HEK293 (cell line): ENCODE results near the gene MELK.

Experiments used
- CTCF ChIP-seq: fragments of 450-650 bp; formaldehyde crosslinking; IDR thresholded peaks from 2 replicates; pipeline ENCODE4 v1.5.1; 2016; ENCODE audit warnings: missing biosample characterization, missing genetic modification characterization
- KLF7 ChIP-seq: fragments of 450-650 bp; formaldehyde crosslinking; IDR thresholded peaks from 2 replicates; pipeline ENCODE4 v1.5.1; 2016; ENCODE audit warnings: missing biosample characterization, missing genetic modification characterization, borderline replicate concordance
- KLF9 ChIP-seq: fragments of 450-650 bp; formaldehyde crosslinking; IDR thresholded peaks from 2 replicates; pipeline ENCODE4 v1.5.1; 2016; ENCODE audit warnings: missing biosample characterization, missing genetic modification characterization, low read depth
- MYNN ChIP-seq: fragments of 450-650 bp; formaldehyde crosslinking; IDR thresholded peaks from 2 replicates; pipeline ENCODE4 v1.5.1; 2016; ENCODE audit warnings: missing biosample characterization, missing genetic modification characterization, borderline replicate concordance
- REST ChIP-seq: fragments of 450-650 bp; formaldehyde crosslinking; IDR thresholded peaks from 2 replicates; pipeline ENCODE4 v1.5.1; 2016; ENCODE audit warnings: missing biosample characterization, missing genetic modification characterization
- WT1 ChIP-seq: fragments of 450-650 bp; formaldehyde crosslinking; IDR thresholded peaks from 2 replicates; pipeline ENCODE4 v1.5.1; 2016; ENCODE audit warnings: missing biosample characterization, missing genetic modification characterization
- ZNF175 ChIP-seq: fragments of 450-650 bp; formaldehyde crosslinking; IDR thresholded peaks from 2 replicates; pipeline ENCODE4 v1.5.1; 2016; ENCODE audit warnings: missing biosample characterization, missing genetic modification characterization
- ZNF629 ChIP-seq: fragments of 450-650 bp; formaldehyde crosslinking; IDR thresholded peaks from 2 replicates; pipeline ENCODE4 v1.5.1; 2017; ENCODE audit warnings: missing biosample characterization, missing genetic modification characterization
- ZNF645 ChIP-seq: fragments of 450-650 bp; formaldehyde crosslinking; IDR thresholded peaks from 2 replicates; pipeline ENCODE4; 2016; ENCODE audit warnings: missing biosample characterization, missing genetic modification characterization
- TF ChIP-seq, protein P1 (sequence below): fragments of 450-650 bp; formaldehyde crosslinking; IDR thresholded peaks from 2 replicates; pipeline ENCODE4 v1.5.1; 2016; ENCODE audit warnings: missing biosample characterization, missing genetic modification characterization
- TF ChIP-seq, protein P2 (sequence below): fragments of 450-650 bp; formaldehyde crosslinking; IDR thresholded peaks from 2 replicates; pipeline ENCODE4 v1.5.1; 2017; ENCODE audit warnings: missing biosample characterization, missing genetic modification characterization

GRCh38 chr9:36603006-36603405, 30.3 kb downstream of the MELK start:
- no peak for TF ChIP-seq KLF7 (tag by site-specific recombination)
- TF ChIP-seq, protein P1, sequence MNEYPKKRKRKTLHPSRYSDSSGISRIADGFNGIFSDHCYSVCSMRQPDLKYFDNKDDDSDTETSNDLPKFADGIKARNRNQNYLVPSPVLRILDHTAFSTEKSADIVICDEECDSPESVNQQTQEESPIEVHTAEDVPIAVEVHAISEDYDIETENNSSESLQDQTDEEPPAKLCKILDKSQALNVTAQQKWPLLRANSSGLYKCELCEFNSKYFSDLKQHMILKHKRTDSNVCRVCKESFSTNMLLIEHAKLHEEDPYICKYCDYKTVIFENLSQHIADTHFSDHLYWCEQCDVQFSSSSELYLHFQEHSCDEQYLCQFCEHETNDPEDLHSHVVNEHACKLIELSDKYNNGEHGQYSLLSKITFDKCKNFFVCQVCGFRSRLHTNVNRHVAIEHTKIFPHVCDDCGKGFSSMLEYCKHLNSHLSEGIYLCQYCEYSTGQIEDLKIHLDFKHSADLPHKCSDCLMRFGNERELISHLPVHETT (tag by site-specific recombination), result no peak
- no peak for TF ChIP-seq ZNF629 (tag by site-specific recombination)
- no peak for TF ChIP-seq CTCF (tag by site-specific recombination)
- TF ChIP-seq ZNF645 (tag by site-specific recombination), result no peak
- no peak for TF ChIP-seq WT1
- no peak for TF ChIP-seq ZNF175
- TF ChIP-seq, protein P2, sequence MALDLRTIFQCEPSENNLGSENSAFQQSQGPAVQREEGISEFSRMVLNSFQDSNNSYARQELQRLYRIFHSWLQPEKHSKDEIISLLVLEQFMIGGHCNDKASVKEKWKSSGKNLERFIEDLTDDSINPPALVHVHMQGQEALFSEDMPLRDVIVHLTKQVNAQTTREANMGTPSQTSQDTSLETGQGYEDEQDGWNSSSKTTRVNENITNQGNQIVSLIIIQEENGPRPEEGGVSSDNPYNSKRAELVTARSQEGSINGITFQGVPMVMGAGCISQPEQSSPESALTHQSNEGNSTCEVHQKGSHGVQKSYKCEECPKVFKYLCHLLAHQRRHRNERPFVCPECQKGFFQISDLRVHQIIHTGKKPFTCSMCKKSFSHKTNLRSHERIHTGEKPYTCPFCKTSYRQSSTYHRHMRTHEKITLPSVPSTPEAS (tag by site-specific recombination), result no peak
- TF ChIP-seq REST (tag by site-specific recombination), result no peak
- no peak for TF ChIP-seq MYNN (tag by site-specific recombination)
- no peak for TF ChIP-seq KLF9 (tag by site-specific recombination)
